Lower lobe of right lung (tissue), 2 donors: ENCODE results near the gene TEC. TPM values are rescaled to one million over a fixed set of nuclear protein-coding genes. Genes with fewer than 3 reads are reported as not detected.
A peak's percentile ranks its signal among the peaks of the same experiment; 100 is the strongest.

Experiments used
- ATAC-seq, 2 donors: fragments of 200-7000 bp; cut with Tn5 transposase; one replicate each; pipeline ENCODE4 v1.9.1; 2020 to 2022; ENCODE audit warnings: mild to moderate bottlenecking in 2 of 2, moderate library complexity in 2 of 2
- DNase-seq: peaks from one replicate; pipeline ENCODE4 v3.0.0-alpha.2; 2020
- H3K27ac ChIP-seq: fragments of 200-600 bp; one replicate; pipeline ENCODE4 v1.8.0; 2022
- H3K27me3 ChIP-seq: fragments of 200-600 bp; one replicate; pipeline ENCODE4 v1.8.0; 2022; ENCODE audit warnings: low read depth
- H3K36me3 ChIP-seq: fragments of 200-600 bp; one replicate; pipeline ENCODE4 v1.8.0; 2022; ENCODE audit warnings: mild to moderate bottlenecking
- H3K4me1 ChIP-seq: fragments of 200-600 bp; one replicate; pipeline ENCODE4 v1.8.0; 2022
- H3K4me3 ChIP-seq: fragments of 200-600 bp; one replicate; pipeline ENCODE4 v1.8.0; 2022; ENCODE audit warnings: mild to moderate bottlenecking
- H3K9me3 ChIP-seq: fragments of 200-600 bp; one replicate; pipeline ENCODE4 v1.8.0; 2022
- intact Hi-C: fragments of 100-400 bp; cut with DNase I; formaldehyde crosslinking; loops from one replicate; pipeline ENCODE4 v1.11.0; 2022
- total RNA-seq: library from RNA; stranded (reverse); fragmentation: NEBNext Ultra II Directional; extraction: Animal tissue kit (Norgen Biotek cat#: 25700); gene quantifications from one replicate; pipeline ENCODE4 v1.2.1, GENCODE V29; 2021
- TF ChIP-seq, protein P1 (sequence below): fragments of 200-600 bp; IDR thresholded peaks from one replicate; pipeline ENCODE4 v1.8.0; 2022; ENCODE audit warnings: antibody characterized with exemption, mild to moderate bottlenecking
- donor health status: DM: no; HTN: yes; CAD: no; lungs with severe emphysema.

Gene TEC
- total RNA-seq, 1 donor from 2014 or later = 7.4 TPM

DNA sequence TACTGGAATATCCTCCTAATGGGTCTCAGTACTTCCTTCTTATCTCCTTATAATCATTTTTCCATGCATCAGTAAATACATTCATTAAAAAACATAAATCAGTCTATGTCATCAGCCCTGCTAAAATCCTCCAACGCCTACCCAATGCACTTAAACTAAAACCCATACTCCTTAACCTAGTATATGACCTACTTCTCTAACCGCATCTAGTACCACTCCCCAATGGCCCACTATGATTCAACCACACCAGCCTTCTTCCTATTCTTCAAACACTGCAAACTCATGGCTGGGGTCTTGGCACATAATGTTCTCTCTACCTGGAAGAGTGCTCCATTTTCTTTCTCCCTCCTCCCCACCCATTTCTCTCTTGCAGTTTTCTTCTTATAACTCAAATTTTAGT is 18.7 kb downstream of the TEC start:
- Histone ChIP-seq H3K4me1 (peaks cover 19% of the 10 kb centered on the region), H3K9me3 (no peaks in the 10 kb centered on the region), H3K27me3 (no peaks in the 10 kb centered on the region), H3K4me3 (no peak overlapping the region), H3K27ac (no peak overlapping the region), H3K36me3 (no peaks in the 10 kb centered on the region)
- TF ChIP-seq, protein P1, sequence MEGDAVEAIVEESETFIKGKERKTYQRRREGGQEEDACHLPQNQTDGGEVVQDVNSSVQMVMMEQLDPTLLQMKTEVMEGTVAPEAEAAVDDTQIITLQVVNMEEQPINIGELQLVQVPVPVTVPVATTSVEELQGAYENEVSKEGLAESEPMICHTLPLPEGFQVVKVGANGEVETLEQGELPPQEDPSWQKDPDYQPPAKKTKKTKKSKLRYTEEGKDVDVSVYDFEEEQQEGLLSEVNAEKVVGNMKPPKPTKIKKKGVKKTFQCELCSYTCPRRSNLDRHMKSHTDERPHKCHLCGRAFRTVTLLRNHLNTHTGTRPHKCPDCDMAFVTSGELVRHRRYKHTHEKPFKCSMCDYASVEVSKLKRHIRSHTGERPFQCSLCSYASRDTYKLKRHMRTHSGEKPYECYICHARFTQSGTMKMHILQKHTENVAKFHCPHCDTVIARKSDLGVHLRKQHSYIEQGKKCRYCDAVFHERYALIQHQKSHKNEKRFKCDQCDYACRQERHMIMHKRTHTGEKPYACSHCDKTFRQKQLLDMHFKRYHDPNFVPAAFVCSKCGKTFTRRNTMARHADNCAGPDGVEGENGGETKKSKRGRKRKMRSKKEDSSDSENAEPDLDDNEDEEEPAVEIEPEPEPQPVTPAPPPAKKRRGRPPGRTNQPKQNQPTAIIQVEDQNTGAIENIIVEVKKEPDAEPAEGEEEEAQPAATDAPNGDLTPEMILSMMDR = no peak
- ATAC-seq = no peak
- intact Hi-C loops = no loop called here
- no peak for DNase-seq

DNA sequence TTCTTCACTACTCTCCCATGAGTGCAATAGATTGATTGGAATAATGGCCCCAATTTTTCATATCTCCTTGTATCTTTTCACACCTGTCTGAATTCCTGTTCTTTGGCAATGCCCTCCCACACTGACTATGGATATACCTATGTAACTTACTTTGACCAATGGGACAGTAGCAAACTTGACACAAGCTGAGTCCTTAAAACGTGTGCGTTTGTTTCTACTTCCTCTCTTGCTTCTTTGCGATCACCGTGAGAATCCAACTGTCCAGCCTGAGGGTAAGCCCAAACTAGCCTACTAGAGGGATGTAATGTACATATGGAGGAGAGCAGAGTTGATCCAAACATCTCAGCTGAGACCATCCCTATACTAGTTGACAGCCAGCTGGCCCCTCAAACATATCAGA is 19.3 kb downstream of the TEC start:
- TF ChIP-seq, protein P1 = no peak
- Histone ChIP-seq H3K4me3 (no peak overlapping the region), H3K9me3 (no peaks in the 10 kb centered on the region), H3K27me3 (no peaks in the 10 kb centered on the region), H3K36me3 (no peaks in the 10 kb centered on the region), H3K4me1 (peaks cover 16% of the 10 kb centered on the region), H3K27ac (no peak overlapping the region)
- DNase-seq (no peak), ATAC-seq (no peak)
- intact Hi-C loops = no loop called here

- TF ChIP-seq, protein P1 = no peak
- no peak overlapping the region for H3K4me3 ChIP-seq
- no peak for DNase-seq
- no peaks in the 10 kb centered on the region for H3K9me3 ChIP-seq
- intact Hi-C loops = no loop called here
- no peaks in the 10 kb centered on the region for H3K27me3 ChIP-seq
- peaks cover 7% of the 10 kb centered on the region for H3K4me1 ChIP-seq
- ATAC-seq = no peak
- H3K36me3 ChIP-seq = no peaks in the 10 kb centered on the region
- no peak overlapping the region for H3K27ac ChIP-seq
Observed at GRCh38 chr4:48249378-48249777, 20.3 kb downstream of the TEC start.

- ATAC-seq (peak in 1 of 2 donors; percentile 11), DNase-seq (no peak)
- Histone ChIP-seq H3K27ac (no peak overlapping the region), H3K4me3 (no peak overlapping the region), H3K27me3 (no peaks in the 10 kb centered on the region), H3K4me1 (no peaks in the 10 kb centered on the region), H3K36me3 (no peaks in the 10 kb centered on the region), H3K9me3 (no peaks in the 10 kb centered on the region)
- intact Hi-C loops = no loop called here
- TF ChIP-seq, protein P1 = no peak
Observed at GRCh38 chr4:48248559-48248953, 21.1 kb downstream of the TEC start.

GRCh38 chr4:48247878-48248558 is 21.6 kb downstream of the TEC start:
- no peak overlapping the region for H3K27ac ChIP-seq
- no peaks in the 10 kb centered on the region for H3K9me3 ChIP-seq
- no peaks in the 10 kb centered on the region for H3K4me1 ChIP-seq
- TF ChIP-seq, protein P1 = no peak
- no peaks in the 10 kb centered on the region for H3K36me3 ChIP-seq
- intact Hi-C loops = no loop called here
- H3K27me3 ChIP-seq = no peaks in the 10 kb centered on the region
- ATAC-seq (peak in 1 of 2 donors; percentile 9), DNase-seq (no peak)
- H3K4me3 ChIP-seq = no peak overlapping the region
